DND-41 (cell line): ENCODE measurements around the gene CEP120.

ENCODE experiments used
- EZH2 ChIP-seq: IDR thresholded peaks from 3 replicates; pipeline ENCODE4 v1.6.1; 2012; ENCODE audit warnings: borderline replicate concordance, low read depth, mild to moderate bottlenecking, moderate library complexity, low read length, inconsistent platforms; ENCODE audit not compliant: severe bottlenecking
- TF ChIP-seq, protein P1 (sequence below): IDR thresholded peaks from 2 replicates; pipeline ENCODE4 v1.5.1; 2012; ENCODE audit warnings: borderline replicate concordance, low read length, moderate library complexity, mild to moderate bottlenecking; ENCODE audit not compliant: poor library complexity, severe bottlenecking; ENCODE audit errors: extremely low read depth

DNA sequence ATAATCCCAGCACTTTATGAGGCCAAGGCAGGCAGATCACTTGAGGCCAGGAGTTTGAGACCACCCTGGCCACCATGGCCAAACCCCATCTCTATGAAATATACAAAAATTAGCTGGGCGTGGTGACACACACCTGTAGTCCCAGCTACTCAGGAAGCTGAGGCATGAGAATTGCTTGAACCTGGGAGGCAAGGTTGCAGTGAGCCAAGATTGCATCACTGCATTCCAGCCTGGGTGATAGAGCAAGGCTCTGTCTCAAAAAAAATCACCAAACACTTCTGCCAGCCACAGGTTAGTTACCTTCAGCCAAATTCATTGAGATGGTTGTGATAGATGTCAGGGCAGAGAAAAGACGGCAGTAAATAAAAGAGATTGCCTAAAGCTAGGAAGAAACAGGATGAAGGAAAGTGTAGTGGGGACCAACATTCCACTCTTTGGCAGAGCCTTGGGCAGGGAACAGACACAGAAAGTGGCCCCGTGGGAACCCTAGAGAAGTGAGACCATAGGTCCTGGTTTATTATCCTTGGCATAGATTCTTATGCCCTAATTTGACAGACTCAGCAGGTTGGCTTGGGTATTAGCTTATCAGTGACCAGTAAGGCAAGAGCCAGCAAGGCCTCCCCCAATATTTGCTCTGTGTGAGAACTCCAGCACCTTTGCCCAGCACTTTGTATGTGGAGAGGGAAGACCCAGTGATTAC lies 5.5 kb upstream of the CEP120 start:
- TF ChIP-seq, protein P1, sequence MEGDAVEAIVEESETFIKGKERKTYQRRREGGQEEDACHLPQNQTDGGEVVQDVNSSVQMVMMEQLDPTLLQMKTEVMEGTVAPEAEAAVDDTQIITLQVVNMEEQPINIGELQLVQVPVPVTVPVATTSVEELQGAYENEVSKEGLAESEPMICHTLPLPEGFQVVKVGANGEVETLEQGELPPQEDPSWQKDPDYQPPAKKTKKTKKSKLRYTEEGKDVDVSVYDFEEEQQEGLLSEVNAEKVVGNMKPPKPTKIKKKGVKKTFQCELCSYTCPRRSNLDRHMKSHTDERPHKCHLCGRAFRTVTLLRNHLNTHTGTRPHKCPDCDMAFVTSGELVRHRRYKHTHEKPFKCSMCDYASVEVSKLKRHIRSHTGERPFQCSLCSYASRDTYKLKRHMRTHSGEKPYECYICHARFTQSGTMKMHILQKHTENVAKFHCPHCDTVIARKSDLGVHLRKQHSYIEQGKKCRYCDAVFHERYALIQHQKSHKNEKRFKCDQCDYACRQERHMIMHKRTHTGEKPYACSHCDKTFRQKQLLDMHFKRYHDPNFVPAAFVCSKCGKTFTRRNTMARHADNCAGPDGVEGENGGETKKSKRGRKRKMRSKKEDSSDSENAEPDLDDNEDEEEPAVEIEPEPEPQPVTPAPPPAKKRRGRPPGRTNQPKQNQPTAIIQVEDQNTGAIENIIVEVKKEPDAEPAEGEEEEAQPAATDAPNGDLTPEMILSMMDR: no peak
- TF ChIP-seq EZH2: no peak
